ENCODE data around the gene SUSD2.

DNA sequence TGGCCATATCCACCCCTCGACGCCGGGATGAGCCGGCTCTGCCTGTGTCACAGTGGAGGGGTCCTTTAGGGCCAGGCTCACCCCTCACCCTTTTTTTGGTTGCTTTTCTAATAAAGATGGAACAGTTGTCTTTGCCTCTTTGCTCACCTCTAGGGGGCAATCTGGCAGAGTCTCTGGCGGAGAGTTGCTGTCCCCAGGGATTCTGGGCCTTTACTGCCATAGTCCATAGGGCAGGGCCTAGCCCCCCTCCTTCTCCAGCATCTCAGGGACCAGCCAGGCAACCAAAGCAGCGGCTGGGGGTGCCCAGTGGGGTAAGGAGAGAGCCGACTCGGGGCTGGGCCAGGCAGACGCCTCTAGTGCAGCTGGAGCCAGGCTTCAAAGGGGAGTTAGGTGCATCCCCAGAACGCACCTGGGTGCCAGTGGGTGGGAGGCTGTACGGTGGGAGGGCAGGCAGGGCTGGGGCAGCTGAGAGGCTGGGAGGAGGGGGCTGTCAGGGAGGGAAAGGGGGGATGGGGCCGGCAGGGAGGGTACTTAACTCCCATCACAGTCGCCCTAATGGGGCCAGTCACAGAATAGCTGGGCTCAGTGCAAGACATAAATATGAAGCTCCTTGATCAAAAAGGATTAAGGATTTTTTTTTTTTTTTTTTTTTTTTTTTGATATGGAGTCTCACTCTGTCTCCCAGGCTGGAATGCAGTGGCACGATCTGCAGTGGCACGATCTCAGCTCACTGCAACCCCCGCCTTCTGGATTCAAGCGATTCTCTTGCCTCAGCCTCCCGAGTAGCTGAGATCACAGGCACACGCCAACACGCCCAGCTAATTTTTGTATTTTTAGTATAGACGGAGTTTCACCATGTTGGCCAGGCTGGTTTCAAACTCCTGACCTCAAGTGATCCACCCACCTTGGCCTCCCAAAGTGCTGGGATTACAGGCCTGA, 2.5 kb upstream of the SUSD2 start:
- no peak for TF ChIP-seq POLR2A (IDR thresholded peaks at IDR 0.05; ENCODE audit: low read depth)
- TF ChIP-seq, protein P1, sequence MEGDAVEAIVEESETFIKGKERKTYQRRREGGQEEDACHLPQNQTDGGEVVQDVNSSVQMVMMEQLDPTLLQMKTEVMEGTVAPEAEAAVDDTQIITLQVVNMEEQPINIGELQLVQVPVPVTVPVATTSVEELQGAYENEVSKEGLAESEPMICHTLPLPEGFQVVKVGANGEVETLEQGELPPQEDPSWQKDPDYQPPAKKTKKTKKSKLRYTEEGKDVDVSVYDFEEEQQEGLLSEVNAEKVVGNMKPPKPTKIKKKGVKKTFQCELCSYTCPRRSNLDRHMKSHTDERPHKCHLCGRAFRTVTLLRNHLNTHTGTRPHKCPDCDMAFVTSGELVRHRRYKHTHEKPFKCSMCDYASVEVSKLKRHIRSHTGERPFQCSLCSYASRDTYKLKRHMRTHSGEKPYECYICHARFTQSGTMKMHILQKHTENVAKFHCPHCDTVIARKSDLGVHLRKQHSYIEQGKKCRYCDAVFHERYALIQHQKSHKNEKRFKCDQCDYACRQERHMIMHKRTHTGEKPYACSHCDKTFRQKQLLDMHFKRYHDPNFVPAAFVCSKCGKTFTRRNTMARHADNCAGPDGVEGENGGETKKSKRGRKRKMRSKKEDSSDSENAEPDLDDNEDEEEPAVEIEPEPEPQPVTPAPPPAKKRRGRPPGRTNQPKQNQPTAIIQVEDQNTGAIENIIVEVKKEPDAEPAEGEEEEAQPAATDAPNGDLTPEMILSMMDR (IDR thresholded peaks at IDR 0.05) = peak in 1 of 3 experiments; percentile 24
